HG03460 (cell line): ENCODE results near the gene RAB43.
"Not testable (repeated sequence)": the region's sequence is repeated elsewhere in the genome, so short reads cannot be mapped to it uniquely, and the experiment has no call there.

ENCODE experiments used
- ATAC-seq: cut with Tn5 transposase; IDR thresholded peaks from one replicate; pipeline ENCODE4 v1.9.1; 2021; ENCODE audit not compliant: unreplicated experiment

The RAB43 gene

GRCh38 chr3:129122412-129123011, 908 bp upstream of the RAB43 start:
- ATAC-seq = no peak

DNA sequence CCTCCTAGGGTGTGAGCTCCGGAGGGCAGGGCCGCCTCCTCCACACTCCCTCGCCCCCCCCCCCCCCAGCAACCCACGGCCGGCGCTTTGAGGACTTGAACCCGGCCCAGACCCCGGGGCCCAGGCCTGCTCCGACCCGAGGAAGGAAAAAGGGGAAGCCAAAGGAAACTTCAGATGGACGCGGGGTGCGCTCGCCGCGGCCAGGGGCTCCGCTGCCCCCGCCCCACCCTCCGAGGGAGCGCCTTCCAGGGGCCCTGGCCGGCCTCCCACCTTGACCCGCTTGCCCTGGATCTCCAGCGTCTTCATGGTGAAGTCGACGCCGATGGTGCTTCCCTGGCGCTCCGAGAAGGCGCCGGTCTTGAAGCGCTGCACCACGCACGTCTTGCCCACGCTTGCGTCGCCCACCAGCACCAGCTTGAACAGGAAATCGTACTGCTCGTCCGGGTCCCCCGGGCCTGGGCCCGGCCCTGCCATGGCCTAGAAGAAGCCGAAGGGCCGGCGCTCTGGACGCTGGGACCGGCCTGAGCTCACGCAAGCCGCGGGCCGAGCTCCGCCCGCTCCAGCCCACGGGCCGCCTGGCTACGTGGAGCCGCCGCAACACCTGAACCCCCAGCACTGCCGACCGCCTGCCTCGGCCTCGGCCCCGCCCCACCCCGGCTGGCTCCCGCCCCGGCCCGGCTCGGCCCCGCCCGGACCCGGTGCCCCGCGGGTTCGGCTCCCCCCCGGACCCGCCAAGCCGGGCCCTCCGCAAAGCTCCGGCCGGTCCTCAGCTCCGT, 400 bp downstream of the RAB43 start:
- ATAC-seq = peak; percentile 0

- ATAC-seq = peak; percentile 68
Observed at GRCh38 chr3:129120254-129121004, 1.2 kb downstream of the RAB43 start.

- ATAC-seq = no peak
Observed at GRCh38 chr3:129119365-129120100, 2.1 kb downstream of the RAB43 start.

DNA sequence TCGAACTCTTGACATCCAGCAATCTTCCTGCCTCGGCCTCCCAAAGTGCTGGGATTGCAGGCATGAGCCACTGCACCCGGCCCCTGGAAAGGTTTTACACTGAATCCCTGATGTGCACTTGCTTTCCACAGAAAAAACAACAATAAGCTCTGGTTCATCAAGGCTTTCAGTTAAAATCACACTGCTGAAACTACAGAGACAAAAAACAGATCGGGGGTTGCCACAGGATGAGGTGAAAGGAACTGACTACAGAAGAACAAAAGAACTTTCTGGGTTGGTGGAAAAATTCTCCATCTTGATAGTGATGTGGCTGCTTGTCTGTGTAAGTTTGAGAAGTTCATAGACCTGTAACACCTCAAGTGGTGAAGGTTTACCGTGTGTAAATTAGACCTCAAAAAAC, 2.9 kb downstream of the RAB43 start:
- ATAC-seq = no peak

- ATAC-seq = no peak
Observed at GRCh38 chr3:129117134-129117533, 4.5 kb downstream of the RAB43 start.

DNA sequence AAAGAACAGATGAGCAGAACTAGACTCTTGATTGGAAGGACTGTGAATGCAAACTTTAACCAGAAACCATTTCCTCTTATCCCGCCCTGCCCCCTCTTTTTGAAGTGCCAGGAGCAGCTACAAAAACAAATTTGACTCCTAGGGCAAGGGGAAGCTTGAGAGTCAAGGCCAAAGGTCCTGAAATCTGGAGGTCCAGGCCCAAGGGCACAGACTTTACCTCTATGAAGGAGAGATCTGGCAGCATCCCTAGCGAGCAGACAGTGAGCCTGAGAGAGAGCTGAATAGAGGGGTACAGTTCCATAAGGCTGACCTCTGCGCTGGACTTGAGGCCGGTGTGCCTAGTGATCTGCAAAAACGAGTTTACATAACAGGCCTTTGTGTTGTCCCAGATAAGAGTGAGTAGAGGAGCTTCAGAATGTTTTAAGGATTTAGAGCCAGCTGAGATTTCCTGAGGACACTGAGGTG, 5.1 kb downstream of the RAB43 start:
- ATAC-seq = no peak

DNA sequence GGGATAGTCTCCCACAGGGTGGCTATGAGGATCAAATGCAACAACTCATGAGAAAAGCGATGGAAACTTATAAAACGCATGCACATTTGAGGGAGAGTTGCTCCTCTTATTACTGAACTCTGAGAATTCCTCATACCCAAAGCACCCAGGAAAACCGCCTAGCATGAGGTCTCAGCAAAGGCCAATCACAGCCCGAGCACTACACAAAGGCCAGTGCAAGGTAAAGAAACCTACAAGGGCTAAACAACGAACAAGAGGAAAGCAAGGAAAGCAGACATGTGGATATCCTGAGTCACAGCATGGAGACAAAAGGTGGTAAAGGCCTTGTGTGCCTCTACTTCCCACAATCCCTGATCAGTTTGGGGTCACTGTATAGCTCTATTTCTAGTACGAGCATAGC, 7.1 kb downstream of the RAB43 start:
- ATAC-seq = no peak

DNA sequence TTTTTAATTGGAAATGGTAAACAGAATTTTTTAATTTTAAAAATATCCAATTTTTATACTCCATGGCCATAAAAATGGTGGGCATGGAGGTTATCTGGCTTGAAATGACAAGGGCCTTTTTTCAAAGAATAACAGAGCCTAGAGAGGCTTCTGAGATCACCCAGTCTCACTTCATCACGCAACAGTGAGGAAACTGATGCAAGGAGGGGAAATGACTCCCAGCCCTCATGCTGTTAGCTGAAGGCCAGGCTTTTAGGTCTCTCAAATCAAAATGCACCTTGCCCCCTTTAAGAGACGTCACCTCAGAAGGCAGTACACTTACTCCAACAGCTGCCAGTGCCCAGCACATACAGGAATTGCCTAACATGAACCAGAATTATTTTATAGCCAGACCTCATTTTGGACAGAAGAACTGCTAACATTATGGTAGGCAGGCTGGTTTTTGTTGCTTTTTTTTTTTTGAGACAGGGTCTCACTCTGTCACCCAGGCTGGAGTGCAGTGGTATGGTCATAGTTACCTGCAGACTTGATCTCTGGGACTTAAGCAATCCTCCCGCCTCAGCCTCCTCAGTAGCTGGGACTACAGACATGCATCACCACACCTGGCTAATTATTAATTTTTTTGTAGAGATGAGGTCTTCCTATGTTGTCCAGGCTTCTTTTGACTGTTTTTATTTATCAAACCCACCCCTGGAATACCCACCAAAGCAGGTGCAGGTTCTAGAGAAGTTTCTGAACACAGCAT, 9.1 kb downstream of the RAB43 start:
- no peak for ATAC-seq

DNA sequence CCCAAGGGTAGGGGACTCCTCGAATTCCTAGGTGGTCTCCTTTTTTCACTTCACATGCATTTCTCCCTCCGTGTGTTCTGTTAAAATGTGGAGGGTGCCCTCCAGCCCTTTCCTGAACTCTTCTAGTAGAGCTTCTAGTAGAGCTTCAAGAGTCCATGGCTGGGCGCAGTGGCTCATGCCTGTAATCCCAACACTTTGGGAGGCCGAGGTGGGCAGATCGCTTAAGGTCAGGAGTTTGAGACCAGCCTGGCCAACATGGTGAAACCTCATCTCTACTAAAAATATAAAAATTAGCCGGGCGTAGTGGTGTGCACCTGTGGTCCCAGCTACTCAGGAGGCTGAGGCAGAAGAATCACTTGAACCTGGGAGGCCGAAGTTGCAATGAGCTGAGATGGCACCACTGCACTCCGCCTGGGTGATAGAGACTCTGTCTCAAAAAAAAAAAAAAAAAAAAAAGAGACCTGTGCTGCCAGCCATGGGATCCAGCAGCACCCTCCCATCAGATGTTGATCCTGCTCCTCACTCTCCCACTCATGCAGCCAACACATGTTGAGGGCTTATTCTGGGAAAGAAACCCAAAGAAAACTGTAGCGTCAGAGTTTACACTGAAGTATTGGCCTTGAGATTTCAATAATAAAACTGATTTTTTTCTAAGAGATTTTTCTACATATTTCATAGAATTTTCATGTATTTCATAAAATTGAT, 10.4 kb downstream of the RAB43 start:
- not testable (repeated sequence) for ATAC-seq

- no peak for ATAC-seq
Observed at GRCh38 chr3:129107793-129108192, 13.8 kb downstream of the RAB43 start.

DNA sequence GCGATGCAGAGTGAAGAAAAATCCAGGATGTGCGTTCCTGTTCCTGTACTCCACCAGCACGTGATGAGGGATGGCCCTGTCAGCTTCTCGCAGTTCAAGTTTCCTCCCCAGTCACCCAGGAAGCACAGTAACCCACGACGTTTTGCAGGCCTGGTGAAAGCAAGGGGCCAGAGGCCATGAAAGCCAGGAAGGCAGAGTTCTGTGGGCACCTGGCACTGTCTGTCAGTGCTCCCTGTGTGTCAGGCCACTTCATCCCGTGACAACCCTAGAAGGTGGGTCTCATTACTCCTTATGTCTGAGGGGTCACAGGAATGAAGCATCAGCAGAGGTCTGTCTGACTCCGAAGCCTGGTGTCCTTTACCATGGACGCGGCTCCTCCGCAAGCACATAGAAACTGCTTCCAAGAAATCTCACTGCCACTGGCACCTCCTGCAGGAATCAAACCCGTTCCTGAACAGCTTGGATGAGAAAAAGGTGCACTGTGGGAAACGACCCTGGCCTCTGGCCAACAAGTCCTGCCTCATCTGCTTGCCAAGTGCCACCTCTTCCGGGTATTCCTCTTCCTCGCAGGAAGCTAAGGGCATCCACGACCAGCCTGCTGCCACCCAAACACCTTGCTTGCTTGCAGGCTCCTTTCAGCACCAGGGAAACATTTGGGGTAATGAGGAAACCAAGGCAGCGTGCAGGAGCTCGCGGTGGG, 14.6 kb downstream of the RAB43 start:
- ATAC-seq = no peak

DNA sequence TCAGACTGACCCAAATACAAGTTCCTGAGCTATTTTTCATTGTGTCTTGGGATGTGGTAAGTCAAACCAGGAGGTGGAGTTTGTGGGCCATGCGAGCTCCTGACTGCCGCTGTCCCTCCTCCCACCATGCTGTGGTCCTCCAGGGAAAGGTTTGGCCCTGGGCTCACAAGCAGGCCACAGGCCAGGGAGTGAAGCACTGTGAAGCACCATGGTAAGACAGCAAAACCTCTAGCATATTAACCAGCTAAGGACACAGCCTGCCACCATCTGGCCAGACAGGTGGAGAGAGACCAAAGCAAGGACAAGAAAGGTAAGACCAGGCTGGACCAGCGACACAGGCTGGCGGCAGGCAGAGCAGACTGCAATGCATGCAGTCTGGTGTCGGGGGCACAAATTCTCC, 15.3 kb downstream of the RAB43 start:
- no peak for ATAC-seq

DNA sequence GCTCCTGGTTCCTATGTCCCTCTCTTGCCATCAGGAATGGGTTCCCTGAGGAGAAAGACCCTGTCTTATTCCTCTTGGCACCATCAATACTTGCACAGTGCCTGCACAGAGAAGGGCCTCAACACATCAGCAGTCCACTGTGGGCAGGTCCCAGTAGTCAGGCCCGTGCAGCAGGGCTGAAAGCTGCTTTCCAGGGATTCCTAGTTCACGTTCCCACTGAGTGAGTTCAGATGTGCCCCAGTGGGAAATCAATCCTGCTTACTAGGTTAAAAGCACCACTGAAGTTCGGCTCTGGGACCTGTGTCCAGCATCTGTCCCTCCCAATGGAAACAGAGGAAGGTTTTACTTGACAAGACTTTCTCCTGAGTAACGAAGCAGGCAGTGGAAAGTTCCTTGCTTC, 15.7 kb downstream of the RAB43 start:
- no peak for ATAC-seq

- ATAC-seq = no peak
Observed at GRCh38 chr3:129104498-129105079, 17.0 kb downstream of the RAB43 start.

- no peak for ATAC-seq
Observed at GRCh38 chr3:129104051-129104450, 17.6 kb downstream of the RAB43 start.

DNA sequence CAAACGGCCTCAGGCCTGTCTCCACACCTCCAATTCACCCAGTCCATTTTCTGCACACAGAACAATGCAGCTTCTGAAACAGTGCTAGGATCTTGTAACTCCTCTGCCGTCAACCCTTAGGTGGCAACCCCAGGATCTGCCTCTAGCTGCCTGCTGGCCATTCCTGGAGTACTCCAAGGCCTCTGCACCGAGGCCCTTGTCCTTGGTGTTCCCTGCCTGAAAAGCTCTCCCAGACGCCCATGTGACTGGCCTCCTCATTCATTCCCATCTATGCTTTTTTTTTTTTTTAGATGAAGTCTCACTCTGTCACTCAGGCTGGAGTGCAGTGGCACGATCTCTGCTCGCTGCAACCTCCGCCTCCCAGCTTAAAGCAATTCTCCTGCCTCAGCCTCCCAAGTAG, 18.3 kb downstream of the RAB43 start:
- ATAC-seq = no peak

- no peak for ATAC-seq
Observed at GRCh38 chr3:129101370-129102138, 20.1 kb downstream of the RAB43 start.
